ENCODE data around the gene KRT32.
"Not testable (repeated sequence)": the region's sequence is repeated elsewhere in the genome, so short reads cannot be mapped to it uniquely, and the experiment has no call there.

The KRT32 gene

DNA sequence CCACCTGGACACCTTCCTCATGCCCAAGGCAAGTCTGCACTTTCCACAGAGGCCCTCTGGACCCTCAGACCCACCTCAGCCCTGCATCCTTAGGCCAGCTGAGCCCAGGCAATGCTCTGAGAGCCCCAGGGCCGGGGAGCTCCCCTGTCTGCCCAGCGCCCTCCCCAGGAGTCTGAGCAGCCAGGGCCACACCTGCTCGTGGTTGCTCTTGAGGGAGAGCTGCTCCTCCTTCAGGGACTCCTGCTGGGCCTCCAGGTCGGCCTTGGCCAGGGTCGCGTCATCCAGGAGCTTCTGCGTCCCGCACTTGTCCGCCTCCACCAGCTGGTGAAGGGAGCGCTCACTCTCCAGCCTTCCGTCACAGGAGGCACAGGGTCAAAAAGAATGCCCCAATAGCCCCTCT, 44.6 kb downstream of the KRT32 start:
- not testable (repeated sequence) for DNase-seq

DNA sequence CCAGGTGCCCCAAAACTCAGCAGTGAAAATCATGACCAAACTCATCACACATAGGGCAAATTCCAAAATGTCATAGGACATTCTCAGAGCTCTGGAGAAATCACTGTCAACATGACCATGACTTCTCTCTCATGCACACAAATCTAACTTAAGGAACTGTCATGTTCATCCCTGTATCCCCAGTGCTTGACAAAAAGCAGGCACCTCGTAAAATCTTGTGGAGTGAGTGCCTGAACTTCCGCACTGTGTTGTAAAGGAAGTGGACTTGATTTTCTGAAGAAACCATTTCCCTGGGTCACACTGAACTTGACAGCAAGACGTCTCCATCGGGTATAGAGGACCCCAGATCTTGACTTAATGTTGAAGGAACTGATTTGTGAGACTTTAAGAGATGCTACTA, 45.6 kb downstream of the KRT32 start:
- DNase-seq, result no peak

DNA sequence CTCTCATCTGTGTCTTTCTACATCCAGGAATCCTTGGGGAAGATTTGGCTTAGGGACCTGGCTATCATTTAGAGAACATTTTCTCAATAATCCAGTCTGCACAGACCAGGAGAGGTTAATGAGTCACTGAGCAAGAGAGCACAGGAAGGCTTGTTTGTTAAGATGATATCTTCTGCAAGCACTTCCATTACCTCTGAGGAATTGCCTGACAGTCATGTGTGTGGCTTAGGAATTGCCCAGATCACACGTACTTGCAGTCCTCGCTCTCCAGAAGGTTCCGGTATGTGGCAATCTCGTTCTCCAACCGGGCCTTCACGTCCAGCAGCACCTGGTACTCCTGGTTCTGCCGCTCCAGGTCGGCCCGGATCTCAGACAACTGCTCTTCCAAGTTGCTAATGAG, 46.1 kb downstream of the KRT32 start:
- no peak for DNase-seq

DNA sequence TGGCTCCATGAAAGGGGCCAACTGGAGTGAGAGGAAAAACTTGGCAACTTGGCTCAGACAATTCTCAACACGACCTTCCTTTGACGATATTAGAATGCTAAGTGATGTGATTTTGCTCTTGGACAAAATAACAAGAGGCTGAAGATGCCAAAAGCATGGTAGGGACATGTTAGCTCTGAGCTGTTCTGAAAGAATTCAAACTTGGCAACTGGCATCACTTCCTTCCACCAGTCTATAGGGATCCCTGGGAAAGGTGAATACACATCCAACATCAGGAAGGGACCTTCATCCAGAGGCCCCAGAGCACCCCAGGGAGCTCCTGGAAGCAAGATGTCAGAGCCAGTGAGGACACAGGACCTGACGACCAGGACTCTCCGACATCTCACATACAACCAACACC, 47.1 kb downstream of the KRT32 start:
- DNase-seq, result no peak

DNA sequence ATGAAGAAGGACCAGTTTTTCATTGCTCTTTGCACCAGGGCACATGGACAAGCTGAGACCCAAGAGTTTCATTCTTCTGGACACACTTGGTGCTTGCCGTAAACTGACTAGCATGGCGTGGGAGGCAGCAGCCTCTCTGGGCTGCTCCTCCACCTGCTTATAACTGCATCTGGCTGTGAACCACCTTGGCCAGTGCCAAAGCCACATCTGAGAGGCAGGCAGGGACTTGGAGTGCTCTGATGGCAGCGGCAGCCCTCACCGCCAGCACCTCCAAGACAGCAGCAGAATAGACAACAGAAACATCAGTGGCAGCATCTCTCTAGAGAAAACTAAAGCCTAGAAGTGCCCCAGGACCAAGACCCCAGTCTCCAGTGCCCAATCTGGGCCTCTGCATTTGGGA, 47.5 kb downstream of the KRT32 start:
- no peak for DNase-seq

DNA sequence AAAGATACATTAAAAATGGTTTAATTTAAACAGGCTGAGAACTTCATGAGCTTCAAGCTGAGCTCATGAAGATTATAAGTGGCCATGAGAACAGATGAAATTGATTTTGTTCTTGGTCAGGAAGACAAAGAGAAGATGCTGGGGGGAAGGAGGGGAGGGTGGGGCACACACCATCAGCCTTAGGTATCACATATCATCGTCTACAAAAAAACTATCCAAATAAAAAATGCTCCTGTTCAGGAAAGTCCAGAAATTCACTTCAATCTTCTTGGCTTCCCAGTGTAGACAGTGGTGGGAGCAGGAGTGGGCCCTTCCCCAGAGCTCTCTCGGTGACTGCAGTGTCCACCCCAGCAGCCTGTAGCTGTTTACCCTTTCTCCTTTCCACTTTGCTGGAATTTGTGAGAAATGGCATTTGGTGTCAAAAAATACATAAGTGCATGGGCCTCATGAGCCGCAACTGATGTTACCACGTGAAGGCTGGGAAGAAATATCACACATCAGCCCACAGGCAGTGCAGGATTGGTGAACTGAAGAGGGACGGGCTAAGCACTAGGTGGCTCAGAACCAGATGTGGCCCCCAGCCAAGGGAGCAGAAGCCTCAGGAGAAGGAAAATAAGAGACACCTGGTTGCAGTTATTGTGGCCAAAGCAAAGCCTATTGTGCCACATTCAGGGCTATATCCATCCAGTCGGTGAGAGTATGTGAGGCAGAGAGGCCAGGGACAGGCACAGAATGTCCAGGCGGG, 48.9 kb downstream of the KRT32 start:
- DNase-seq, result no peak

DNA sequence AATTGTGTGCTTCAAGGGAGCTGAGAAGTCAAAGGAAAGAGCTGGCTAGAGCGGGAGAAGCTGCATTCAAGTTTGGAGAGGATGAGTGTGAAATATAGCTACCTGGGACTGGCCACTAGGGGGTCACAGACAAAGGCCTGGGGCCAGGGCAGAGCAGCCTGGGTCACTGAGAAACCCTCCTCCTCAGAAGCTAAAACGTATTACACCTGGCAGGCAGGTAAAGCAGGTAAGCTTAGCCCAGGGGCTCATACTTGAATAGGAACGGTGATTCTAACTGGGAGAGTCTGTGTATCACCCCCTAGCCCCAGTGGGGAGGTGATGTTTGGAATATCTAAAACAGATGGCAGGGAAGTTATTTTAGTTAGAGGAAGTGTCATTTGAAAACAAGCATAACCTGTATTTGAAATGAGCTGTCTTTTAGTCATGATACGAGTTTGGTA, 49.6 kb downstream of the KRT32 start:
- no peak for DNase-seq

DNA sequence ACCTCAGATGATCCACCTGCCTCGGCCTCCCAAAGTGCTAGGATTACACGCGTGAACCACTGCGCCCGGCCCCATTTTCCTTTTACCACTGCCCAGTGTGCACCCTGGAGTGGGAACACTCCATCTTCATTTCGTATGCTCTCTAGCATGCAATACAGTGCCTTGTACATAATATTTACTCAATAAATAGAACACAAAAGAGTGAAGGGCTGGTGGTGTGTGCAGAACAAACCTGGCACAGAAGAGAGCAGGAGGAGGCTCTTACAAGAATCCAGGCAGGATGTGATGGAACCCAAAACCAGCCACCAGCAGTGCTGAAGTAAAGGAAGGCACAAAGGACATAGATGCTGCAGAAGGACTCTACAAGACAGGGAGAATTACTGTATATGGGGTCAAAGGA, 50.1 kb downstream of the KRT32 start:
- DNase-seq, result no peak

DNA sequence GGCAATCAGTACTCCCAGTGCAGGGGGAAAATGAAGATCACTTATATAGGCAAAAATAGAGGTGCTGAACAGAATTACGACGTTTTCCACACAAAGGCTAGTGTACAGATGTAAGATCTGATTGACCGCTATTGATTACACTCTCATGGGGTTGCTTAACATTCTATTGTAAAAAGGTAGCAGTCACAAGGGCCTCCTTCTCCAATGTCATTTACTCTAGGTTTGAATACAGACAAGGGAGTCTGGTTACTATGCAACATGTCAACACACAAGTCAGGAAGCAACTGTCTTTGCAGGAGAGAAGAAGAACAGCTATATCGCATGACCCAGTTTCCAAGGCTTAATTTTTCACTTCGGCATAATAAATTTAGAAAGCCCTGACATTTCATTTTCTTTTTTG, 50.7 kb downstream of the KRT32 start:
- DNase-seq, result no peak

DNA sequence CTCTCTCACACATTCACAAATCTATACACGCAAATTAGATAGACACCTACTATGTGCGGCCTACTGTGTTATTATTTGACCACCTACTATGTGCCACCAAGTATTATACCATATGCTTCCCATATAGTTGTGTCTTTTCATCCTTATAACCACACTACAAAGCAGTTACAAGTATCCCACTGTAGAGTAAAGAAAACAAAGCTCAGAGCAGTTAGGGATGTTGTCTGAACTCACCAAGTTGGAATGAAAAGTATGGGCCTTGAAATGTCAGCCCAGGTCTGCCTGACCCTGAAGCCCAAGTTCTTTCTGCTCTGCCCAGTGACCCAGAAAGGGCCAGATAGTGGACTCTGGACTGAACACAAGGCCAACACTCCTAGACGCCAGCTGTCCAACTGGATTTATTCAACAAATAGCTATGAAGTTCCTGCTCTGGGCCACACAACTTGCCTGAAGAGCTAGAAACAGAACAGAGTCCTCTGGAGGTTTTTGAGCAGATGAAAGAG, 51.3 kb downstream of the KRT32 start:
- no peak for DNase-seq

DNA sequence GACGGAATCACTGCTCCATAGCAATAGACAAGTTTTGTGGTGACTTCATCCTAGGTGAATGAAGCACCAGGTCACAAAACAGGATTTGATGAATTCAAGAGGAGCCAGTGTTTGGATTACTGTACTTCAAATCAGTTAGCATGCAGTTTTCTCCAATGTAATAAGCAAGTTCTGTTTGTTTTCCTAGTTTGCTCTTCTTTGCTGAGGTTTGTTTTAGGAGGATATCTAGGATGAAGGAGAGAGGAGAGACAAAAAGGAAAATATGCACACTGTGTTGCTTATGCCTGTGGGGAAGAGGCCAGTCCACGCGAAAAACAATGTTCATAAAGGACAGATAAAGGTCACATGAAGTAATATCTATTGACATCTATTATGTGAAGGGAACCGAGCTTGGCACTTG, 51.8 kb downstream of the KRT32 start:
- DNase-seq, result no peak

DNA sequence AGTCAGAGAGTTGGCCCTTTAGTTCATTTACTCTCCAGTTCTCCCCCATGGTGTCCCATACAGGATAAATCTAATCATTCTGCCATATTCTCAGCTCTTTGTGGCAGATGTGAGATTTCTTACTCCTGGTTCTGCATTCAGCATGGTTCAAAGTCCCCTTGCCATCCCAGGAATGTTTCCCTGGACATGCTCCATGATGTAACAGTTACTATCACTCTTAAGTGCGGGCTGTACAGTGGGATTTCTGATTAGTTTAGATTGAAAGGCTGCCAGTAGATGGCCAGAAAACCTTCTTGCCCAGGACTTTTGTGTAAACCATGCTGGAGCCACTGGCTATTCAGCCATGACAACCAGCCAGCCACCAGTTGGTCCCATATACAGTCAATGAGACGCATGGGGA, 53.2 kb downstream of the KRT32 start:
- no peak for DNase-seq

DNA sequence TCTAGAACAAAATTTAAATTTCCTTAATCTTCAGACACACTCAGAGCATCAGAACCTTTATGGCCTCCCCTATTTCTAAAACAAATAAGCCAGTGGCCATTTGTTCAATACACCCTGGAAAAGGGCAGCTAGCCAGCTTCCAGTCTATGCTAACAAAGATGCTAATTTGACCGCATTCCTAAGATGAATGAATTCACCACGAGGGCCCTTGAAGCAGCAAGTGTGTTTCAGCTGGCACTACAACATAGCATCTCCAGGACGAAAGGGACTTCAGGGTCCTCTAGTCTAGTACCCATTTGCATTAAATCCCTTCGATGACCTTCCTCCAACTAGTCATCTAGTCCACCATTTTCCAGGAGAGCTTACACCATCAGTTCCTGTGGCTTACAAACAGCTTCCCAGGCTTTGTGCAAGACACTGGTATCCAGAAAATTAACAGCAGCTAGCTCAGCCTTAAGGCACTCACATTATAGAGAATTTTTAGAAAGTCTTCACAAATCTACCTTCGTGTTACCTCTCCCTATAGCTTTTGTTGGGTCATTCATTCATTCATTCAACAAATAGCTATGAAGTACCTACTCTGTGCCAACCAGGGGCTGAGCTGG, 53.7 kb downstream of the KRT32 start:
- no peak for DNase-seq

DNA sequence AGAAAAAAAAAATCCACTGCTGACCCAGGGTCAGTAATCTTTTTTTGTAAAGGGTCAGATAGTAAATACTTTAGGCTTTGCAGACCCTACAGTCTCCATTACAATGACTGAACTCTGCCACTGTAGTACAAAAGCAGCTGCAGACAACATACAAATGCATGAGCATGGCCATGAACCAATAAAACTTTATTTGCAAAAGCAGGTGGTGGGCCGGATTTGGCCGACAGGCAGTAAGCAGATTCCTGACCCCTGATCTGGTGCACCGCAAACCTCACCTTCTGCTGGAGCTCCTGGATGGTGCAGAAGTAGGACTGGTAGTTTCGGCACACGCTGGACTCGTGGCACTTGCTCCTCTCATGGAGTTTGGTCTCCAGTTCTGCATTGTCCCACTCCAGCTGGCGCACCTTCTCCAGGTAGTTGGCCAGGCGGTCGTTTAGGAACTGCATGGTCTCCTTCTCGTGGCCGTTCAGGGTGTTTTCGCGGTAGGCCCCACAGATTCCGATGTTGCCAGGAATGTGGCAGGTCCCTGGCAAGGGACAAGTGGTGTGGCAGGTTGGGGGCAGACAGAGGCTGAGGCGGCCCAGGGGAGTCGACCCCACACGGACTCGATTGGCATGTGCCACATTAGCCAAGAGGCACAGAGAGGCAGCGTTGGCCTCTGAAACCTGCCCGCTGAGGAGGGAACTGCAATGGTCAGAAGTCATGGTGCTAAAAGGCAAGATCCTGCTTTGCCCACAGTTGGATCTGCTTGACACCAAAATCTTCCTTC, 55.9 kb downstream of the KRT32 start:
- DNase-seq, result no peak
